Measurements from ENCODE around the gene MTFR1L.

Gene MTFR1L

DNA sequence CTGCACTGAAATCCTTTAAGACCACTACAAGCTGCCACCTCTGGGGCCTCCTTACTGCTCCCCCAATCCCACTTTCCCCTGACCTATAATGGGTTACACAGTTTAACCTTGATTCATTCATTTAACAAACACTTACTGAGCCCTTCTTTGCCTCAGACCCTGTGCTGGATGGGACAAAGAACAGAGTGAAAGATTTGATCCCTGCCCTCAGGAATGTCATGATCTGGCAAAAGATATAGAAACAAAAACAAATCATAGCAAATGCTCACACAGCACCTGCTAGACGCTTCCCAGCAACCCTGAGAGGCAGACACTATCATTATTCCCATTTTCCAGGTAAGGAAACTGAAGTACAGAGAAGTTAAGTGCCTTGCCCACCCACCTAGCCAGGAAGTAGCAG is 46.5 kb downstream of the MTFR1L start:
- TF ChIP-seq, protein P1, sequence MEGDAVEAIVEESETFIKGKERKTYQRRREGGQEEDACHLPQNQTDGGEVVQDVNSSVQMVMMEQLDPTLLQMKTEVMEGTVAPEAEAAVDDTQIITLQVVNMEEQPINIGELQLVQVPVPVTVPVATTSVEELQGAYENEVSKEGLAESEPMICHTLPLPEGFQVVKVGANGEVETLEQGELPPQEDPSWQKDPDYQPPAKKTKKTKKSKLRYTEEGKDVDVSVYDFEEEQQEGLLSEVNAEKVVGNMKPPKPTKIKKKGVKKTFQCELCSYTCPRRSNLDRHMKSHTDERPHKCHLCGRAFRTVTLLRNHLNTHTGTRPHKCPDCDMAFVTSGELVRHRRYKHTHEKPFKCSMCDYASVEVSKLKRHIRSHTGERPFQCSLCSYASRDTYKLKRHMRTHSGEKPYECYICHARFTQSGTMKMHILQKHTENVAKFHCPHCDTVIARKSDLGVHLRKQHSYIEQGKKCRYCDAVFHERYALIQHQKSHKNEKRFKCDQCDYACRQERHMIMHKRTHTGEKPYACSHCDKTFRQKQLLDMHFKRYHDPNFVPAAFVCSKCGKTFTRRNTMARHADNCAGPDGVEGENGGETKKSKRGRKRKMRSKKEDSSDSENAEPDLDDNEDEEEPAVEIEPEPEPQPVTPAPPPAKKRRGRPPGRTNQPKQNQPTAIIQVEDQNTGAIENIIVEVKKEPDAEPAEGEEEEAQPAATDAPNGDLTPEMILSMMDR (IDR thresholded peaks at IDR 0.05; ENCODE audit: low read length), result no peak
- no peak for TF ChIP-seq EZH2 (IDR thresholded peaks at IDR 0.05; ENCODE audit: borderline replicate concordance, low read length)
- Histone ChIP-seq H3K9me3 (ENCODE audit: low read length) (no peaks in the 10 kb centered on the region), H3K4me2 (ENCODE audit: low read length) (no peak overlapping the region), H3K36me3 (ENCODE audit: insufficient read depth, low read length) (no peaks in the 10 kb centered on the region), H3F3A (ENCODE audit: insufficient read depth, low read length) (no peaks in the 10 kb centered on the region), H3K9me2 (ENCODE audit: low read depth, low read length) (no peaks in the 10 kb centered on the region), H3K4me1 (ENCODE audit: insufficient read depth, low read length, severe bottlenecking) (no peaks in the 10 kb centered on the region), H3K4me3 (ENCODE audit: low read depth, low read length, poor library complexity, severe bottlenecking) (no peak overlapping the region), H3K79me2 (ENCODE audit: insufficient read depth, low read length) (no peaks in the 10 kb centered on the region), H3K9ac (ENCODE audit: low read length) (no peak overlapping the region), H4K20me1 (ENCODE audit: insufficient read depth, low read length) (no peaks in the 10 kb centered on the region), H2AFZ (ENCODE audit: low read length) (no peak overlapping the region), H3K27ac (ENCODE audit: low read depth, low read length, poor library complexity, severe bottlenecking) (no peak overlapping the region), H3K27me3 (ENCODE audit: insufficient read depth, low read length) (no peaks in the 10 kb centered on the region)

DNA sequence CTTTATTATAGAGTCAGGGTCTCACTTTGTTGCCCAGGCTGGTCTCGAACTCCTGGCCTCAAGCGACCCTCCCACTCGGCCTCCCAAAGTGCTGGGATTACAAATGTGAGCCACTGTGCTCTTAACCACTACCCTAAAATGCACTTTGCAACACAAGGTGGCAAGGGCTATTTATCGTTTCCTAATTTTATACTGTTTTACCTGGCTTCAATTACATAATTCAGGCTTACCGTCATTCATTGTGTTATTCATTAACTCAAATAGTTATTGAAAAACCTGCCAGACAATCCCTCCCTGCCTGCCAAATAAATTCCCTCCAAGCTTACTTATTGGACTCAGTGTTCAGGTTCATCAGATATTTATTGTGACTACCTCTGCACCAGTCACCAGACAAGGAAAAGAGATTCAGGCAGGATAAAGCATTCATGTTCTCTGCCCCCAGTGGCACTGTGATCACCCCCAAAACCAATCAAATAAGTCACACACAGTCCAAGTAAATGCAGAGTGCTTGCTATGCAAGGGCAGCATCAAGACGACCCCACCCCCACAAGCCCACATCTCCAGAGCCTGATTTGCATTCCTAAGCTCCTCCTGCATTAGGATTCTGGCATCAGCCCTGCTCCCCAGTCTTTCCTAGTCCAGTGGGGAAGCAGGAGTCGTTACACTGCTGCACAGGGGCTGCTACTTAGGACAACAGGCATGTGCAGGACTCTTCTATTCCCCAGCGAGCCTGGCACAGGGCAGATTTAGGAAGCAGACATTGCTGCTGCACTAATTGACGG is 47.6 kb downstream of the MTFR1L start:
- Histone ChIP-seq H3K4me3 (ENCODE audit: low read depth, low read length, poor library complexity, severe bottlenecking) (no peak overlapping the region), H2AFZ (ENCODE audit: low read length) (no peak overlapping the region), H3K27ac (ENCODE audit: low read depth, low read length, poor library complexity, severe bottlenecking) (no peak overlapping the region), H3F3A (ENCODE audit: insufficient read depth, low read length) (no peaks in the 10 kb centered on the region), H3K4me1 (ENCODE audit: insufficient read depth, low read length, severe bottlenecking) (peaks cover under 1% of the 10 kb centered on the region), H3K9me2 (ENCODE audit: low read depth, low read length) (no peaks in the 10 kb centered on the region), H3K79me2 (ENCODE audit: insufficient read depth, low read length) (no peaks in the 10 kb centered on the region), H3K27me3 (ENCODE audit: insufficient read depth, low read length) (no peaks in the 10 kb centered on the region), H3K36me3 (ENCODE audit: insufficient read depth, low read length) (no peaks in the 10 kb centered on the region), H3K9ac (ENCODE audit: low read length) (no peak overlapping the region), H3K4me2 (ENCODE audit: low read length) (no peak overlapping the region), H4K20me1 (ENCODE audit: insufficient read depth, low read length) (no peaks in the 10 kb centered on the region), H3K9me3 (ENCODE audit: low read length) (no peaks in the 10 kb centered on the region)
- TF ChIP-seq EZH2 (IDR thresholded peaks at IDR 0.05; ENCODE audit: borderline replicate concordance, low read length), result no peak
- TF ChIP-seq, protein P1 (IDR thresholded peaks at IDR 0.05; ENCODE audit: low read length), result no peak

DNA sequence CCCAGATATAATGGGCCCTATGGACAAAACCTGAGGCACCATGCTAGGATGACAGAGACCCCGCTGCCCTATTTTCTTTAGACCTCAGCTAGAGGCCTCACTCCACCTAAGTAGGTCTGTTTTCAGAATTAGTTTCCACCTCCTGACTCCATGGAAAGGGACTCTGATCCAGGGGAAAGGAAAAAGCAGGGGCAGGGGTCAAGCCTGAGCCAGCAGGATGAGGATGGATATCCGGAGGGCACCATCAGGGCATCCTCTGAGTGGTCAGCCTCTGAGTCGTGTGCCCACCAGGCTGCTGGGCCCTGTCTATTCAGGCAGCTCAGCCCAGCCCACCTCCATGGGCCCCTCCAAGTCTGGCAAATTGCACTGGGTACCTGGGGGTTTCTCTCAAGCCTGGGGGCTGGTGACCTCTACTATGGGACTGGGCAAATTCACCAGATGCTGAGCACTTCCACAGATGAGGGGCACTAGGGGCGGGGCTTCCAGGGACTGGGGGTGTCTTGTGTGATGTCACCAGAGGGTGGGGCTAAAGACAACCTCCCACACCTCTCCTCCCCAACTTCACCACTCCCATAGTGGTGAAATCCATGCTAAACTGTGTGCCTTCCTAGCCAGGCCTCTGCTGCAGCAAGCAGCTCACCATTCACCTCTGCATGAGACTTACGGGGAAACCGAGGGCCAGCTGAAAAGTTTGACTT is 50.3 kb downstream of the MTFR1L start:
- H3K4me3 ChIP-seq (ENCODE audit: low read depth, low read length, poor library complexity, severe bottlenecking), result no peak overlapping the region
- no peaks in the 10 kb centered on the region for H3K79me2 ChIP-seq (ENCODE audit: insufficient read depth, low read length)
- no peak overlapping the region for H3K4me2 ChIP-seq (ENCODE audit: low read length)
- H4K20me1 ChIP-seq (ENCODE audit: insufficient read depth, low read length), result no peaks in the 10 kb centered on the region
- H3K27me3 ChIP-seq (ENCODE audit: insufficient read depth, low read length), result no peaks in the 10 kb centered on the region
- H3K36me3 ChIP-seq (ENCODE audit: insufficient read depth, low read length), result no peaks in the 10 kb centered on the region
- no peaks in the 10 kb centered on the region for H3K9me3 ChIP-seq (ENCODE audit: low read length)
- H3K9ac ChIP-seq (ENCODE audit: low read length), result no peak overlapping the region
- H3K4me1 ChIP-seq (ENCODE audit: insufficient read depth, low read length, severe bottlenecking), result peaks cover 17% of the 10 kb centered on the region
- no peak overlapping the region for H2AFZ ChIP-seq (ENCODE audit: low read length)
- no peaks in the 10 kb centered on the region for H3F3A ChIP-seq (ENCODE audit: insufficient read depth, low read length)
- H3K27ac ChIP-seq (ENCODE audit: low read depth, low read length, poor library complexity, severe bottlenecking), result no peak overlapping the region
- TF ChIP-seq, protein P1 (IDR thresholded peaks at IDR 0.05; ENCODE audit: low read length), result no peak
- TF ChIP-seq EZH2 (IDR thresholded peaks at IDR 0.05; ENCODE audit: borderline replicate concordance, low read length), result no peak
- H3K9me2 ChIP-seq (ENCODE audit: low read depth, low read length), result no peaks in the 10 kb centered on the region
